Mononuclear cell (primary cell): ENCODE results near the gene TNNT1. TPM values are rescaled to one million over a fixed set of nuclear protein-coding genes. Genes with fewer than 3 reads are reported as not detected.
"Not testable (repeated sequence)": the region's sequence is repeated elsewhere in the genome, so short reads cannot be mapped to it uniquely, and the experiment has no call there.

ENCODE experiments used
- H3K27me3 ChIP-seq: 2 replicates; pipeline ENCODE4 v1.6.0; 2011; ENCODE audit warnings: low read length, control low read depth; ENCODE audit not compliant: insufficient read depth
- H3K4me1 ChIP-seq: 2 replicates; pipeline ENCODE4 v1.5.1; 2011; ENCODE audit warnings: mild to moderate bottlenecking, low read length, control low read depth; ENCODE audit not compliant: insufficient read depth
- H3K4me3 ChIP-seq: 2 replicates; pipeline ENCODE4 v1.5.1; 2011; ENCODE audit warnings: mild to moderate bottlenecking, low read length, moderate library complexity
- H3K9me3 ChIP-seq: 2 replicates; pipeline ENCODE4 v1.5.1; 2011; ENCODE audit warnings: low read depth, mild to moderate bottlenecking, control low read depth, low read length
- total RNA-seq: library from RNA; depleted of rRNA; stranded (reverse); fragments of >200 nt; gene quantifications from one replicate; pipeline ENCODE4 v1.2.3, GENCODE V29; 2012

The TNNT1 gene
- total RNA-seq, 1 donor, result 9.7 TPM

DNA sequence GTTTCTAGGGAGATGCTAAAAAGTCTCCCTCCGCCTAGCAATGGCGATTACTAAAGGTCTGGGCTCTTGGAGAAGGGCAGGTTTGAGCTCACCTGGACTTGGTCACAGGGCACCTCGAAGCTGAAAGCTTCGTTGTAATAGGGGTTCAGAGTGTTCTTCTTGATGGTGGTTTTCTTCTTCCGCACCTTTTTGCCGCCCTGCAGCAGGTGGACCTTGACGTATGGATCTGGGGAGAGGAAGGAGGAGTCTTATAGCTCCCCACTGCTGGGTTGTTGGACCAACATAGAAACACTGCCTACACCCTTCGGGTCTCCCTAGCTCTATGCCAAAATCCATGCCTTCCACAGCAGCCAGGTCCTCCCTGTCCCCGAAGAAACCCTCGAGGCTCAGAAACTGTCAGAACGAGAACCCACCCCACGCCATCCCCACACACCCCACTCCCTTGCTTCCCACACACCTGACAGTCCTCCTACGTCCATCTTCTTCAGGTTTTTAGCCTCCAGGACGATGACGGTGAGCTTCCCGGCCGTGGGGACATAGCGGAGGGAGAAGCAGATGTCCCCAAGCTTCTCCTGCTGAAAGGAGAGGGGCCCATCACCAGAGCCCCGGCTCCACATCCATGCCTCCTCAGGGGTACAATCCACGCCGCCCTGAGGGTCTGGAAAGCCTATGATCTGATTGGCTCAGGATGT is 25.6 kb upstream of the TNNT1 start:
- Histone ChIP-seq H3K4me1 (peaks cover 24% of the 10 kb centered on the region), H3K4me3 (no peak overlapping the region), H3K27me3 (peaks cover 74% of the 10 kb centered on the region), H3K9me3 (no peaks in the 10 kb centered on the region)

DNA sequence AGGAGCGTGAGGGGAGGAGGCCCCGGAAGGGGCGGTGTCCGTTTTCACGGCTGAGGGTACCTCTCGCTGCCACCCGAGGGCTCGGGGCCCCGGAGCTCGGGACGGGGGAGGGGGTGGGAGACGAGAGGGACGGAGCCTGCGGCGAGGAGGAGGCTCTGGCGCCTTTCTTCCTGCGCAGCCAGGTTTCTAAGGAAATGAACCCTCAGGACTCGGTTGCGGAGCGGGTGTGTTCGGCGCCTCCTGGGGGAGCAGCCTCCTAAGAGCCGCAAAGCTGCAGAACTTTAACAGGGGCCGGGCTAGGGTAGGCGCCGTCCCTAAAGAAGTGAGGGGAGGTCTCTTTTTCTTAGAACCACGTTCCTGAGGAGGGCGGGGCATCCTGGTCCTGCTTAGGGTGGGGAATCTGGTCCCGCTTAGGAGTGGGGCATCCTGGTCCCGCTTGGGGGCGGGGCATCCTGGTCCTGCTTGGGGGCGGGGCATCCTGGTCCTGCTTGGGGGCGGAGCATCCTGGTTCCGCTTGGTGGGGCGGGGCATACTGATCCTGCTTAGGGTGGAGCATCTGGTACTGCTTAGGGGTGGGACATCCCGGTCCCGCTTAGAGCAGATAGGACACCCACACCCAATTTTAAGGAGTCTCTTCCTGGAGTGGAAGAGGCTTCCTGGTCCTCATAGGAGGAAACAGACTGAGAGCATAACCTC is 24.9 kb upstream of the TNNT1 start:
- Histone ChIP-seq H3K27me3 (peaks cover 76% of the 10 kb centered on the region), H3K9me3 (no peaks in the 10 kb centered on the region), H3K4me3 (no peak overlapping the region), H3K4me1 (peaks cover 17% of the 10 kb centered on the region)

DNA sequence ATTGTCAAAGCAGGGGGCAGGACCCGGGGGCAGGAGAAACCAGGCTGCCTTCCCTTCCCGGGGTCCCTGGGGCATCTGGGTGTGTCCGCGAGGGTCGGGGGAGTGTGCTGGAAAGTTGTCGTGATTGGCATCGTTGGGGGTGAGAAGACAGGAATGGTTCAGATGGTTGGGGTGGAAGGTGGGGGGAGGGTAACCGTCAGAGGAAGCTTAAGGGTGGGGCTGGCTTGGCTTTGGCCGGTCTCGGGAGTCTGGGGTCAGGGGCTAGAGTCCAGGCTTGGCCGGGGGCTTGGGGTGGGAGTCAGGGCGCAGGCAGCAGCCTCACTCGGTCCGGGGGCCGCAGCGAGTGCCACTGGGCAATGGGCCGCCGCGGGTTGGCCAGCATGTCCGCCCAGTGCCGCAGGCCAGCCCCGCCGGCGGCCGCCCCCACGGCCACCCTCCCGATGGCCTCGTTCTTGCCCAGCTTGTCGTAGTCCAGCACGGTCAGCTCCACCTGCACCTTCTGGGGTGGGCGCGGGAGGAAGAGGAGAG is 24.2 kb upstream of the TNNT1 start:
- Histone ChIP-seq H3K27me3 (peaks cover 70% of the 10 kb centered on the region), H3K9me3 (no peaks in the 10 kb centered on the region), H3K4me3 (no peak overlapping the region), H3K4me1 (peaks cover 12% of the 10 kb centered on the region)

DNA sequence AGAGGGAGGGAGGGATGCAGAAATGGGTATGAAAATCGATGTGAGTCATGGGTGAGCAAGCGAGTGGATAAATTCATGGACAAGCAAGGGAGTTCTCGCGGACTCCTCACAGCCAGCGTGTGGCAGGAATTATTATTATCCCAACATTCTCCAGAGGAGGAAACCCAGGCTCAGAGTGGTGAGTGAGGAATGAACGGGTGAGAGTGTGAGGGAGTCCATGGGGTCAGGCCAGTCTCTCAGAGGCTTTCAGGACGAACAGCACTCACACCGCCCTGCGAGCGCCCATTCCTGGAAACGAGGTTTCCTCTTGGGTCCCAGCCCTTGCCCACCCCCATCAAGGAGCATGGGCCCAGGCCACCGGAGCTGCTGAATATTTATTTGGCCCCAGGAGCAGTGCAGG is 23.7 kb upstream of the TNNT1 start:
- Histone ChIP-seq H3K27me3 (peaks cover 67% of the 10 kb centered on the region), H3K9me3 (no peaks in the 10 kb centered on the region), H3K4me3 (no peak overlapping the region), H3K4me1 (peaks cover 12% of the 10 kb centered on the region)

DNA sequence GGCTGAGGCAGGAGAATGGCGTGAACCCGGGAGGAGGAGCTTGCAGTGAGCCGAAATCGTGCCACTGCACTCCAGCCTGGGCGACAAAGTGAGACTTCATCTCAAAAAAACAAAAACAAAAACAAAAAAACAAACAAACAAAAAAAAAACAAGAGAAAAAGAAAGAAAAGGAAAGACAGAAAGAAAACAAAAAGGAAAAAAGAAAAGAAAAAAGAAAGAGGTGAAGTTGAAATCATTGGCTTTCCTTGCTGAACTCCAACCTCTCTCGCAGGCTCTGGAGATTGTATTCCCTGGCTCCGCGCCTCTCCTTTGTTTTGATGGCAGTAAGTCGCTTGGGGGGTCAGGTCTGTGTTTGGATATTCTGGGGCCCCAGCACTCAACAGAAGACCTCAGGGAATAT is 23.3 kb upstream of the TNNT1 start:
- H3K9me3 ChIP-seq, result not testable (repeated sequence)
- peaks cover 70% of the 10 kb centered on the region for H3K27me3 ChIP-seq

GRCh38 chr19:55171440-55171839 is 22.4 kb upstream of the TNNT1 start:
- Histone ChIP-seq H3K4me1 (peaks cover 25% of the 10 kb centered on the region), H3K27me3 (peaks cover 72% of the 10 kb centered on the region), H3K9me3 (no peaks in the 10 kb centered on the region), H3K4me3 (no peak overlapping the region)

More for the DNA sequence above, 23.3 kb upstream of the TNNT1 start:
- not testable (repeated sequence) for H3K4me3 ChIP-seq
- H3K4me1 ChIP-seq, result peaks cover 16% of the 10 kb centered on the region

DNA sequence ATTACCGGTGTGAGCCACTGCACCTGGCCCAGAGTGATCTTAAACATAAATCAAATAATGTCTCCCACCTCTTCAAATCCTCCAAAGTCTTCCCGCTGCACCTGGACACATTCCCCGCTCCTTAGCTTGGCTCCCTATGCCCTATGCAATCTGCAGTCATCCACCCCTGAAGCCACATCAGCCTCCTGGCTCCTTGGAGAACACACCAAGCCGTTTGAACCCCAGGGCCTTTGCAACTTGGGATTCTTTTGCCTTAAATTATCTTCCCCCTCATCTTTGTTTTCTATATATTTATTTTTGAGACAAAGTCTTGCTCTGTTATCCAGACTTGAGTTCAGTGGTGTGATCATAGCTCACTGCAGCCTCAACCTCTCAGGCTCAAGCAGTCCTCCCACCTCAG is 20.1 kb upstream of the TNNT1 start:
- H3K4me1 ChIP-seq, result peaks cover 28% of the 10 kb centered on the region
- no peaks in the 10 kb centered on the region for H3K9me3 ChIP-seq
- H3K27me3 ChIP-seq, result peaks cover 60% of the 10 kb centered on the region
- no peak overlapping the region for H3K4me3 ChIP-seq

DNA sequence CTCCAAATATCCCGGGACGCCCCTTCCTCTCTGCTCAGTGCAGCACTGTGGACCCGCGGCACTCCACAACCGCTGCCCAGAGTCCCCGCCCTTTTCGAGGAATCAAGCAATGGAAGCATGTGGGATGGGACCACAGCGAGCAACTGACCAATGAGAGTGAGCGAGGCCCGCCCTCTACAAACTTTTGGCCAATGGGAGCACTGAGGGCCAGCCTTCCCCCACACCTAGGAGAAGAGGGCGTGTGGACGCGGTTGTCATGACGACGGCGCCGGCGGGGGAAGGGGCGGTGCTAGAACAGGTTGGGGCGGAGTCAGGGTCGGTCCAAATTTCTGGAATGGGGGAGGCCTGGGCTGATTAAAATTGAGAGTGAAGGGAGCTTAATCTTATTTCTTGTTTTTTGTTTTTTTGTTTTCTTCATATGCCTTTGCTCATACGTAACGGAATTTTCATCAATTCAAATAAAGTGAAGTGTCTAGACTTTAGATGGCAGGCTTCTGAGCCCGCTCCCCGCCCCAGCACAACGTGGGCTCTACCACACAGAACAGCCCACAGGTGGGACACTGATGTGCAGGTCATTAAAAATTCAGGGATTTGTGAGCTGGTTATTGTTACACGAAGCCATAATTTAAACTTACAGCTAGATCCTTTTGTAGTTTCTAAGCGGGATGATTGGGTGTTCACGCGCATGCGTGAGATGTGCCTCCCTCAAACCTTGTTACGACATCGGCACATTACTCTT is 17.7 kb upstream of the TNNT1 start, which contains the start of gene DNAAF3:
Gene DNAAF3, minus strand, starts transcription at position 84 of the 739 bp plus-strand sequence. CDS start 200 bp downstream, outside the sequence.
- Histone ChIP-seq H3K4me1 (peaks cover 20% of the 10 kb centered on the region), H3K4me3 (no peak within 1 kb of the TSS), H3K27me3 (peaks cover 52% of the 10 kb centered on the region), H3K9me3 (no peaks in the 10 kb centered on the region)

DNA sequence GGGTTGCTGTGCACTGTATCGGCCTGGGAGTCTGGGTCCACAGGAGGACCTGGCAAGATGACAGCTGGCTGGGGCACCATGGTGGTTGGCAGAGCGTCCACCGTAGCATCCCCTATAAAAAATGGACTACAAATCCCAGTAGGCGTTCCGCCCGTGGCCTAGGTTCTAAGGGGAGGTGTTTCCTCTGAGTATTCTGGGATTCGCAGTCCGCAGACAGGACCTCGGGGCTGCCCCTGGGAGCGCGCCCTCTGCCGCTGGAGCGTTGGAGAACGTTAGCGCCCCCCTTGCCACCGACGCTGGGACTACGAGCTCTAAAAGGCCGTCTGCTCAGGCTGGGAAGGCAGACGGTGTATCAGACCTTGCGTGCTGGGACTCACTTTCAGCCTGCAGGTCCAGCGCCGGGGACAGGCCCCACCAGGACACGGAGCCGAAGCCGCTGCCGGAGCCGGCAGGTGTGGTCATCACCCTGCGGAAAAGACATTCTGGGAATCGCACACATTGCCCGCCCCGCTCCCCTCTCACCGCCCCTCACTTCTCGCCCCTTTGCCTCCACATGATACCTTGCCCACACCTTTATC is 17.0 kb upstream of the TNNT1 start:
- no peaks in the 10 kb centered on the region for H3K9me3 ChIP-seq
- peaks cover 47% of the 10 kb centered on the region for H3K27me3 ChIP-seq
- no peak overlapping the region for H3K4me3 ChIP-seq
- H3K4me1 ChIP-seq, result peaks cover 20% of the 10 kb centered on the region

DNA sequence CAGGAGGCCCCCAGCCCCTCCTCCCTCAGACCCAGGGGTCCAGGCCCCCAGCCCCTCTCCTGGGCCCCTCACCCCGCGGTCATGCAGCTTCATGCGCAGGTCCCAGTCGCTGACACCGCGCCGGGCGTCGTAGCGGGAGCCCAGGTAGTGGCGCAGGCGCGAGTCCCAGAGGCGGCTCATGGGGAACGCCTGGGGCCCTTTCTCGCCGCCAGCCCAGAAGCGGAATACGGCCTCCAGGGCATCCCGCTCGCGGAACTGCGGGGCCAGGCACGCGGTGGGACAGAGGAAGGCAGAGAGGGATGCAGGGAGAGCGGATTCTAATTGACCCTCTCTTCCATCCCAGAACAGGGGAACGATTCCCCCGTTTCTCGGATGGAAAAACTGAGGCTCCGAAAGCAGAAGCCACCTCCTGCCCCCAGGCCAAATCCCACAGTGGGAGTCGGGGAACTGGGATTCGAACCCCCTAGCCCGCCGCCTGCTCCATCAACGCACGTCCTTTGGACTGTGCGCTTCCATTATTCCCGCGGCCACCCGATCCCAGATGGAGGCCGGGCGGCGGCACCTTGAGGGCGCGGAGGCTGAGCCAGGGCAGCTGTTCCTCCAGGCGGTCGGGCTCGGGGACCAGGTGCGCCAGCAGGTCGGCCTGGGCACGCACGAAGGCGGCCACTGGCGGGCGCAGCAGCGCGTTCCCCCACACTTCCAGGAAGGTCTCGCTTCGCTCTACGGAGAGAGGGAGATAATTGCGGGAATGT is 12.7 kb upstream of the TNNT1 start:
- Histone ChIP-seq H3K9me3 (no peaks in the 10 kb centered on the region), H3K27me3 (peaks cover 24% of the 10 kb centered on the region), H3K4me1 (peaks cover 10% of the 10 kb centered on the region), H3K4me3 (no peak overlapping the region)

GRCh38 chr19:55160986-55161365 is 12.0 kb upstream of the TNNT1 start:
- peaks cover 22% of the 10 kb centered on the region for H3K27me3 ChIP-seq
- H3K9me3 ChIP-seq, result no peaks in the 10 kb centered on the region
- H3K4me3 ChIP-seq, result no peak overlapping the region
- H3K4me1 ChIP-seq, result peaks cover 5% of the 10 kb centered on the region

- Histone ChIP-seq H3K4me3 (no peak overlapping the region), H3K9me3 (no peaks in the 10 kb centered on the region), H3K27me3 (peaks cover 18% of the 10 kb centered on the region), H3K4me1 (peaks cover 3% of the 10 kb centered on the region)
These were observed 11.4 kb upstream of the TNNT1 start for GRCh38 chr19:55160128-55160985.

DNA sequence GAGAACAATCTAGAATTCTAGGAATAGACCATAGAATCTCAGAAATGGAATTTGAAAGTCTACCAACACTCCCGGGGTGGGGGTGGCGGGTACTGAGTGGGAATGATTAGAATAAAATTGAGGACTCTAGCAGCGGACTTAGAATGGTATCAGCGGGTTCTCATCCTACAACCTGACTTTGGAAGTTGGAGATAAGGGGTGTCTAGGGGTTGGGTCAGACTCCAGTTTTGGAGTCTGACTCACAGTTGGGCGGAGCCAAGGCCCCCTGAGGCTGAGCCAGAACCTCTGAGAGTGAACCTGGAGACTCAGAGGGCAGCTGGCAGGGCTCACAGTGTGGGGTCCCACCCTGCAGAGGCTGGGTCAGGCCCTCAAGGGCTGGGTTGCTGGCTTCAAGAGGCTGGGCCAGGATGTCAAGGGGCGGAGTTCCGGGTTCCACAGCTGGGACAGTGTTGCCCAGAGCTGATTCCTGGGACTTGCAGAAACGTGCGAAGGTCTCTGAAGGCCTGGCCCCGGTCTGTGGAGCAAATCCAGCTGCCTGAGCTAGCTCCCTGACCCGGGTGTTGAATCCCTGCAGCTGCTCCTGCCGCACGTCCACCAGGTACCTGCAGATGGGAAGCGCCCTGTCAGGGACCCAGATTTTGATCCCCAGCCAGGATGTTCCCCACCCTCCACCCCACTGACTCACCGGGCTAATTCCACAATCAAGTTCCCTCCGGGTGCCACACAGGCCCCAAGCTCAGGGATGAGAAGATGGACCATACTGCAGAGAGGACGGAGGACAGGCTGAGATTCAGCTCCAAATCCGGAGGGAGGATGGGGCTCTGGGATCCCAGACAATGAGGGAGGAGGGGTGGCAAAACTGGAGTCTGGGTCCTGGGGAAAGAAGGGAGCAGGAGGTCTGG is 10.1 kb upstream of the TNNT1 start:
- H3K9me3 ChIP-seq, result no peaks in the 10 kb centered on the region
- peaks cover 18% of the 10 kb centered on the region for H3K27me3 ChIP-seq
- H3K4me1 ChIP-seq, result peaks cover 3% of the 10 kb centered on the region
- no peak overlapping the region for H3K4me3 ChIP-seq
